HepG2 (cell line): ENCODE measurements around the gene SPIB. TPM values are rescaled to one million over a fixed set of nuclear protein-coding genes. Genes with fewer than 3 reads are reported as not detected.

Experiments used
- AKAP8 ChIP-seq: sonication (generic); formaldehyde crosslinking; IDR thresholded peaks from 2 replicates; pipeline ENCODE4 v1.5.1; 2020; ENCODE audit warnings: mild to moderate bottlenecking, missing genetic modification reagents
- ARID4A ChIP-seq: sonication (generic); formaldehyde crosslinking; IDR thresholded peaks from 2 replicates; pipeline ENCODE4 v1.5.0; 2020; ENCODE audit warnings: mild to moderate bottlenecking, missing genetic modification reagents, borderline replicate concordance
- ARNTL ChIP-seq: sonication (generic); formaldehyde crosslinking; IDR thresholded peaks from 2 replicates; pipeline ENCODE4 v1.4.0; 2020; ENCODE audit warnings: mild to moderate bottlenecking, missing genetic modification reagents
- BORCS8-MEF2B ChIP-seq: sonication (generic); formaldehyde crosslinking; IDR thresholded peaks from 2 replicates; pipeline ENCODE4 v1.8.0; 2022; ENCODE audit warnings: mild to moderate bottlenecking, missing genetic modification reagents
- GABPB1 ChIP-seq: IDR thresholded peaks from 2 replicates; pipeline ENCODE4 v1.6.1; 2016; ENCODE audit warnings: mild to moderate bottlenecking, missing genetic modification reagents, moderate library complexity, missing compliant biosample characterization
- HOXA3 ChIP-seq: sonication (generic); formaldehyde crosslinking; IDR thresholded peaks from 2 replicates; pipeline ENCODE4 v1.5.0; 2020; ENCODE audit warnings: missing genetic modification reagents
- KDM2A ChIP-seq: sonication (generic); formaldehyde crosslinking; IDR thresholded peaks from 2 replicates; pipeline ENCODE4 v1.4.0; 2020; ENCODE audit warnings: low read depth, missing genetic modification reagents, borderline replicate concordance
- MAX ChIP-seq: IDR thresholded peaks from 2 replicates; pipeline ENCODE4 v1.6.1; 2012; ENCODE audit warnings: inconsistent platforms
- PATZ1 ChIP-seq: sonication (generic); formaldehyde crosslinking; IDR thresholded peaks from 2 replicates; pipeline ENCODE4 v1.4.0; 2020; ENCODE audit warnings: missing genetic modification reagents
- SKI ChIP-seq: fragments of 450-650 bp; IDR thresholded peaks from one replicate; pipeline ENCODE4 v1.6.1; 2018; ENCODE audit warnings: mild to moderate bottlenecking; ENCODE audit not compliant: partially characterized antibody
- SMC3 ChIP-seq: IDR thresholded peaks from 2 replicates; pipeline ENCODE4 v1.6.1; 2011; ENCODE audit warnings: low read length, improper control_type of control experiment
- SPEN ChIP-seq: sonication (generic); formaldehyde crosslinking; IDR thresholded peaks from 2 replicates; pipeline ENCODE4 v1.5.1; 2020; ENCODE audit warnings: low read depth, mild to moderate bottlenecking, missing genetic modification reagents
- ZBTB38 ChIP-seq: sonication (generic); formaldehyde crosslinking; IDR thresholded peaks from 2 replicates; pipeline ENCODE4 v1.5.1; 2020; ENCODE audit warnings: mild to moderate bottlenecking, missing genetic modification reagents
- ZBTB7A ChIP-seq: sonication (generic); formaldehyde crosslinking; IDR thresholded peaks from 2 replicates; pipeline ENCODE4 v1.8.0; 2022; ENCODE audit warnings: mild to moderate bottlenecking, missing genetic modification reagents
- ZFP36 ChIP-seq: fragments of 150-350 bp; IDR thresholded peaks from 2 replicates; pipeline ENCODE4 v1.6.1; 2018; ENCODE audit warnings: borderline replicate concordance, low read length, low read depth; ENCODE audit not compliant: partially characterized antibody
- ZFP91 ChIP-seq: sonication (generic); formaldehyde crosslinking; IDR thresholded peaks from 2 replicates; pipeline ENCODE4 v1.9.0; 2022; ENCODE audit warnings: missing genetic modification reagents, mild to moderate bottlenecking, borderline replicate concordance
- ZNF136 ChIP-seq: sonication (generic); formaldehyde crosslinking; IDR thresholded peaks from 2 replicates; pipeline ENCODE4 v1.8.1; 2022; ENCODE audit warnings: low read depth, mild to moderate bottlenecking, moderate library complexity, missing genetic modification reagents
- ZNF839 ChIP-seq: sonication (generic); formaldehyde crosslinking; IDR thresholded peaks from 2 replicates; pipeline ENCODE4 v1.4.0; 2020; ENCODE audit warnings: missing genetic modification reagents, mild to moderate bottlenecking, borderline replicate concordance
- polyA plus RNA-seq, 8 experiments: library from polyadenylated mRNA; depleted of rRNA in 3 of 8; stranded (reverse) in 7 of 8; unstranded in 1 of 8; fragments of >200 nt; fragmentation: Illumina TruSeq in 4 of 8; extraction: Trizol in 4 of 8; gene quantifications; 2 replicates each; pipeline versions ENCODE4 v1.2.1 to v1.2.3, GENCODE V29; 2011 to 2016; ENCODE audit warnings: low read depth in 4 of 8, missing spikeins in 1 of 8, mixed read lengths in 1 of 8; ENCODE audit not compliant: insufficient read depth in 1 of 8
- total RNA-seq, 5 experiments: library from RNA; depleted of rRNA; stranded (reverse); fragments of >200 nt; fragmentation: Illumina TruSeq; extraction: Trizol; gene quantifications; 2 replicates each; pipeline ENCODE4 v1.2.3, GENCODE V29; 2016; ENCODE audit warnings: low read depth in 1 of 5
- TF ChIP-seq, protein P1 (sequence below): sonication (generic); formaldehyde crosslinking; IDR thresholded peaks from 2 replicates; pipeline ENCODE4 v1.8.0; 2022; ENCODE audit warnings: mild to moderate bottlenecking, missing genetic modification reagents

The SPIB gene
- total and polyA plus RNA-seq, 2 of the 13 experiments (the other 11 are each of a cell fraction or from before 2014, with no cell fraction given): 0.04 TPM; not detected in 1

- peak; percentile 46; the same call in 1 of the 2 replicates for TF ChIP-seq PATZ1
- TF ChIP-seq ZNF839 (CRISPR knock-in tag): no peak
- TF ChIP-seq ARNTL (CRISPR knock-in tag): no peak
- TF ChIP-seq SPEN: peak; percentile 51; the same call in 1 of the 2 replicates
- peak; percentile 48 for TF ChIP-seq GABPB1 (CRISPR knock-in tag)
- TF ChIP-seq HOXA3: peak; percentile 81
- TF ChIP-seq ZBTB38 (CRISPR knock-in tag): peak; percentile 77
- 0 out of 2 replicates have a peak, but pooled peaks have one; percentile 35 for TF ChIP-seq ZBTB7A (CRISPR knock-in tag)
- TF ChIP-seq ZNF136 (CRISPR knock-in tag): 0 out of 2 replicates have a peak, but pooled peaks have one; percentile 46
- 0 out of 2 replicates have a peak, but pooled peaks have one; percentile 32 for TF ChIP-seq ARID4A
- TF ChIP-seq SMC3: peak; percentile 20; the same call in 1 of the 2 replicates
- TF ChIP-seq SKI: no peak
- TF ChIP-seq BORCS8-MEF2B (CRISPR knock-in tag): 0 out of 2 replicates have a peak, but pooled peaks have one; percentile 35
- TF ChIP-seq AKAP8 (CRISPR knock-in tag): 0 out of 2 replicates have a peak, but pooled peaks have one; percentile 30
- TF ChIP-seq KDM2A (CRISPR knock-in tag): peak; percentile 51; the same call in 1 of the 2 replicates
- peak; percentile 70 for TF ChIP-seq MAX
- TF ChIP-seq ZFP36: peak; percentile 92
- TF ChIP-seq ZFP91 (CRISPR knock-in tag): peak; percentile 51; the same call in 1 of the 2 replicates
- TF ChIP-seq, protein P1, sequence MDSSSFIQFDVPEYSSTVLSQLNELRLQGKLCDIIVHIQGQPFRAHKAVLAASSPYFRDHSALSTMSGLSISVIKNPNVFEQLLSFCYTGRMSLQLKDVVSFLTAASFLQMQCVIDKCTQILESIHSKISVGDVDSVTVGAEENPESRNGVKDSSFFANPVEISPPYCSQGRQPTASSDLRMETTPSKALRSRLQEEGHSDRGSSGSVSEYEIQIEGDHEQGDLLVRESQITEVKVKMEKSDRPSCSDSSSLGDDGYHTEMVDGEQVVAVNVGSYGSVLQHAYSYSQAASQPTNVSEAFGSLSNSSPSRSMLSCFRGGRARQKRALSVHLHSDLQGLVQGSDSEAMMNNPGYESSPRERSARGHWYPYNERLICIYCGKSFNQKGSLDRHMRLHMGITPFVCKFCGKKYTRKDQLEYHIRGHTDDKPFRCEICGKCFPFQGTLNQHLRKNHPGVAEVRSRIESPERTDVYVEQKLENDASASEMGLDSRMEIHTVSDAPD (CRISPR knock-in tag): no peak
Measured at GRCh38 chr19:50414864-50415660, 3.7 kb upstream of the SPIB start (continued).
